Measurements from ENCODE around the gene TIAM2. TPM values are rescaled to one million over a fixed set of nuclear protein-coding genes. Genes with fewer than 3 reads are reported as not detected.

The TIAM2 gene
- total RNA-seq, 1 donor from 2014 or later, result 10.6 TPM

- DNase-seq, result no peak
Measured at GRCh38 chr6:155303361-155303870, 308.3 kb downstream of the TIAM2 start.

GRCh38 chr6:155306958-155307357, 311.8 kb downstream of the TIAM2 start:
- no peak for DNase-seq
